Endothelial cell of umbilical vein (primary cell): ENCODE measurements around the gene SLC15A5. TPM values are rescaled to one million over a fixed set of nuclear protein-coding genes. Genes with fewer than 3 reads are reported as not detected.

Experiments used
- BruUV-seq: library from RNA; stranded (reverse); fragments of 400-500 nt; replicated peaks from 2 replicates; lab custom pipeline; 2021; lab: Mats Ljungman, UMichigan
- CTCF ChIA-PET: fragments of 300-600, 350-600 bp; sonication (Branson Sonifier 250); formaldehyde crosslinking; loops from one replicate; lab custom pipeline; 2021; ENCODE audit warnings: antibody characterized with exemption, inconsistent platforms; lab: Charles Lee
- POLR2A ChIA-PET: fragments of 300-600, 350-600 bp; sonication (Branson Sonifier 250); formaldehyde crosslinking; loops from one replicate; lab custom pipeline; 2021; ENCODE audit warnings: antibody characterized with exemption, inconsistent platforms; lab: Charles Lee
- DNase-seq: peaks from one replicate; pipeline ENCODE4 v3.0.0-alpha.2; 2011; ENCODE audit warnings: low read depth, low spot score
- FAIRE-seq: peaks from 2 replicates; lab custom pipeline; 2011; peaks lifted over from hg19 to GRCh38; lab: Jason Lieb, UNC
- H2AFZ ChIP-seq: 2 replicates; pipeline ENCODE4 v1.6.0; 2012; ENCODE audit warnings: low read depth, low read length, control low read depth, inconsistent platforms
- H3K27ac ChIP-seq: 2 replicates; pipeline ENCODE4 v1.5.1; 2011; ENCODE audit warnings: low read depth, mild to moderate bottlenecking, control low read depth, low read length, moderate library complexity; ENCODE audit not compliant: insufficient read depth
- H3K27me3 ChIP-seq, 2 experiments: 2 replicates each; pipeline versions ENCODE4 v1.6.0 to v1.6.1; 2011; ENCODE audit warnings: low read length in 2 of 2, mixed read lengths in 1 of 2; ENCODE audit not compliant: control insufficient read depth in 2 of 2, insufficient read depth in 2 of 2
- H3K36me3 ChIP-seq, 2 experiments: 2 replicates in 1 of 2; 3 replicates in 1 of 2; pipeline ENCODE4 v1.5.1; 2011; ENCODE audit warnings: low read length in 2 of 2, mild to moderate bottlenecking in 1 of 2, moderate library complexity in 1 of 2; ENCODE audit not compliant: control insufficient read depth in 2 of 2, insufficient read depth in 2 of 2; ENCODE audit errors: extremely low read depth in 1 of 2
- H3K4me1 ChIP-seq: 3 replicates; pipeline ENCODE4 v1.5.1; 2011; ENCODE audit warnings: mild to moderate bottlenecking, low read length; ENCODE audit not compliant: control insufficient read depth, insufficient read depth; ENCODE audit errors: extremely low read depth
- H3K4me2 ChIP-seq: 2 replicates; pipeline ENCODE4 v1.6.1; 2011; ENCODE audit warnings: low read length, control low read depth, mixed read lengths; ENCODE audit not compliant: insufficient read depth
- H3K4me3 ChIP-seq, 3 experiments: fragments of 200-600 bp in 1 of 3; sonication (generic), shearing (Covaris generic) in 1 of 3; replicated peaks in 1 of 3; 2 replicates each; pipeline ENCODE4 v1.5.1; 2011 to 2016; ENCODE audit warnings: control low read depth in 3 of 3, low read length in 3 of 3, mild to moderate bottlenecking in 2 of 3, inconsistent platforms in 1 of 3, low read depth in 1 of 3, moderate library complexity in 1 of 3; ENCODE audit not compliant: insufficient read depth in 1 of 3
- H3K79me2 ChIP-seq: 2 replicates; pipeline ENCODE4 v1.6.0; 2012; ENCODE audit warnings: low read length, inconsistent platforms; ENCODE audit not compliant: control insufficient read depth, insufficient read depth
- H3K9ac ChIP-seq: replicated peaks from 2 replicates; pipeline ENCODE3; 2011; ENCODE audit warnings: low read length, control low read depth; ENCODE audit not compliant: insufficient read depth; ENCODE audit errors: extremely low read depth
- H3K9me1 ChIP-seq: replicated peaks from 3 replicates; pipeline ENCODE4 v1.6.0; 2011; ENCODE audit warnings: mild to moderate bottlenecking, low read length; ENCODE audit not compliant: control insufficient read depth, insufficient read depth; ENCODE audit errors: extremely low read depth
- H3K9me3 ChIP-seq: replicated peaks from 2 replicates; pipeline ENCODE4 v1.5.1; 2012; ENCODE audit warnings: low read length, inconsistent platforms; ENCODE audit not compliant: control insufficient read depth, insufficient read depth
- H4K20me1 ChIP-seq: replicated peaks from 2 replicates; pipeline ENCODE3; 2011; ENCODE audit warnings: mild to moderate bottlenecking, low read length; ENCODE audit not compliant: control insufficient read depth, insufficient read depth; ENCODE audit errors: extremely low read depth
- CTCF ChIP-seq, 2 donors: IDR thresholded peaks; 1 replicate in 1 of 2; 2 replicates in 1 of 2; pipeline ENCODE4 v1.5.1; 2011; ENCODE audit warnings: low read length in 2 of 2, mild to moderate bottlenecking in 2 of 2, moderate library complexity in 2 of 2, control low read depth in 1 of 2, inconsistent platforms in 1 of 2, low read depth in 1 of 2; ENCODE audit not compliant: insufficient read depth in 1 of 2; ENCODE audit errors: extremely low read depth in 1 of 2
- EZH2 ChIP-seq: IDR thresholded peaks from 2 replicates; pipeline ENCODE4 v1.6.1; 2012; ENCODE audit warnings: borderline replicate concordance, low read depth, mild to moderate bottlenecking, moderate library complexity, low read length, inconsistent platforms; ENCODE audit not compliant: severe bottlenecking
- FOS ChIP-seq: IDR thresholded peaks from 2 replicates; pipeline ENCODE4 v1.6.1; 2011; ENCODE audit warnings: mild to moderate bottlenecking, low read length, moderate library complexity, borderline replicate concordance; ENCODE audit not compliant: insufficient read depth
- GATA2 ChIP-seq: IDR thresholded peaks from 2 replicates; pipeline ENCODE4 v1.7.0; 2011; ENCODE audit warnings: low read depth, mild to moderate bottlenecking, moderate library complexity, mixed read lengths, low read length; ENCODE audit not compliant: insufficient read length, insufficient read depth
- JUN ChIP-seq: IDR thresholded peaks from 2 replicates; pipeline ENCODE4 v1.6.1; 2011; ENCODE audit warnings: borderline replicate concordance, low read depth; ENCODE audit not compliant: insufficient read length, insufficient read depth
- MAX ChIP-seq: IDR thresholded peaks from 2 replicates; pipeline ENCODE4 v1.6.1; 2011; ENCODE audit not compliant: insufficient read depth, insufficient read length
- MYC ChIP-seq: IDR thresholded peaks from one replicate; pipeline ENCODE4 v1.6.1; 2011; ENCODE audit warnings: mild to moderate bottlenecking, low read depth, low read length
- POLR2A ChIP-seq: IDR thresholded peaks from 2 replicates; pipeline ENCODE4 v1.6.1; 2012; ENCODE audit warnings: low read depth, mild to moderate bottlenecking, control low read depth, low read length
- POLR2AphosphoS5 ChIP-seq: IDR thresholded peaks from 2 replicates; pipeline ENCODE4 v1.6.1; 2012; ENCODE audit warnings: low read depth, mild to moderate bottlenecking, control low read depth, low read length, moderate library complexity; ENCODE audit not compliant: insufficient read depth
- dilution Hi-C: fragments of 300-500 bp; cut with MboI; formaldehyde crosslinking; loops from one replicate; pipeline ENCODE4 v1.15.0; 2019; ENCODE audit warnings: low sequenced_read_pairs; ENCODE audit not compliant: extremely low pct_ligation_motif_present
- intact Hi-C: fragments of 100-400 bp; cut with micrococcal nuclease; formaldehyde crosslinking; loops from one replicate; pipeline ENCODE4 v1.10.0; 2022
- polyA plus RNA-seq, 4 experiments: library from polyadenylated mRNA; depleted of rRNA in 3 of 4; stranded (reverse) in 3 of 4; unstranded in 1 of 4; fragments of >200 nt; gene quantifications; 2 replicates each; pipeline versions ENCODE4 v1.2.1 to v1.2.3, GENCODE V29; 2011 to 2012; ENCODE audit warnings: missing spikeins in 1 of 4
- total RNA-seq: library from RNA; stranded (reverse); gene quantifications from 2 replicates; pipeline ENCODE4 v1.2.3, GENCODE V29; 2021

Gene SLC15A5
- total and polyA plus RNA-seq, 2 donors (not counting 3 experiments of a cell fraction or from before 2014, with no cell fraction given) = not detected

- H3K27ac ChIP-seq = no peak overlapping the region
- no peaks in the 10 kb centered on the region for H4K20me1 ChIP-seq
- POLR2A ChIA-PET = no interaction called here
- intact Hi-C loops (no loop called here), dilution Hi-C loops (no loop called here)
- no peak overlapping the region for H3K9ac ChIP-seq
- no peaks in the 10 kb centered on the region for H3K36me3 ChIP-seq
- CTCF ChIA-PET = no interaction called here
- no peaks in the 10 kb centered on the region for H3K79me2 ChIP-seq
- BruUV-seq = no TSS peak
- H3K9me1 ChIP-seq = no peaks in the 10 kb centered on the region
- no peak for DNase-seq
- H2AFZ ChIP-seq = no peak overlapping the region
- TF ChIP-seq MYC (no peak), POLR2AphosphoS5 (no peak), MAX (no peak), EZH2 (no peak), FOS (no peak), GATA2 (no peak), JUN (no peak), CTCF (IDR thresholded peaks at IDR 0.05; ENCODE audit: extremely low read depth in 1 of 2, insufficient read depth in 1 of 2, low read depth in 1 of 2, low read length in 2 of 2) (no peak), POLR2A (no peak)
- no peaks in the 10 kb centered on the region for H3K4me1 ChIP-seq
- H3K27me3 ChIP-seq = no peaks in the 10 kb centered on the region
- H3K9me3 ChIP-seq = no peaks in the 10 kb centered on the region
- no peak for FAIRE-seq
- no peak overlapping the region for H3K4me3 ChIP-seq
- no peak overlapping the region for H3K4me2 ChIP-seq
Measured at GRCh38 chr12:16174282-16174681, 103.2 kb downstream of the SLC15A5 start.
